T-cell (primary cell): ENCODE measurements around the gene PID1. TPM values are rescaled to one million over a fixed set of nuclear protein-coding genes. Genes with fewer than 3 reads are reported as not detected.

Experiments used
- ATAC-seq, 4 experiments: fragments of 200-7000 bp in 3 of 4; fragments of 150-1000 bp in 1 of 4; cut with Tn5 transposase; replicated peaks in 1 of 4; 1 replicate in 3 of 4; 2 replicates in 1 of 4; pipeline ENCODE4 v1.10.0; 2021; ENCODE audit warnings: moderate library complexity in 3 of 4, mild to moderate bottlenecking in 2 of 4, moderate number of reproducible peaks in 1 of 4
- CTCF ChIA-PET, 2 donors: fragments of 300-600 bp; sonication (Branson Sonifier 250); formaldehyde crosslinking; loops; one replicate each; lab custom pipeline; 2022; ENCODE audit warnings: antibody characterized with exemption in 2 of 2; lab: Charles Lee
- POLR2A ChIA-PET, 2 donors: fragments of 300-600 bp; sonication (Branson Sonifier 250); formaldehyde crosslinking; loops; one replicate each; lab custom pipeline; 2022; ENCODE audit warnings: antibody characterized with exemption in 2 of 2; lab: Charles Lee
- DNase-seq, 35 experiments: peaks; one replicate each; pipeline versions ENCODE4 v3.0.0 to v3.0.0-alpha.2; 2013 to 2023
- H3K27ac ChIP-seq: one replicate; pipeline ENCODE4 v1.5.1; 2013; ENCODE audit warnings: low read length
- H3K27me3 ChIP-seq, 2 experiments: replicated peaks in 1 of 2; 1 replicate in 1 of 2; 2 replicates in 1 of 2; pipeline versions ENCODE4 v1.6.1 to v1.7.0; 2013; ENCODE audit warnings: low read length in 1 of 2, mixed read lengths in 1 of 2; ENCODE audit not compliant: control insufficient read depth in 2 of 2, insufficient read depth in 2 of 2; ENCODE audit errors: extremely low read depth in 1 of 2
- H3K36me3 ChIP-seq, 2 donors: 1 replicate in 1 of 2; 2 replicates in 1 of 2; pipeline versions ENCODE4 v1.6.1 to v1.7.0; 2013; ENCODE audit warnings: low read length in 1 of 2; ENCODE audit not compliant: control insufficient read depth in 2 of 2, insufficient read depth in 1 of 2; ENCODE audit errors: extremely low read depth in 1 of 2
- H3K4me1 ChIP-seq, 2 experiments: 1 replicate in 1 of 2; 2 replicates in 1 of 2; pipeline versions ENCODE4 v1.6.1 to v1.7.0; 2013; ENCODE audit warnings: low read length in 2 of 2, mixed read lengths in 1 of 2; ENCODE audit not compliant: insufficient read depth in 2 of 2, control insufficient read depth in 1 of 2; ENCODE audit errors: extremely low read depth in 1 of 2
- H3K4me3 ChIP-seq, 2 donors: 1 replicate in 1 of 2; 2 replicates in 1 of 2; pipeline versions ENCODE4 v1.5.1 to v1.7.0; 2013; ENCODE audit warnings: mild to moderate bottlenecking in 2 of 2, low read length in 1 of 2, moderate library complexity in 1 of 2; ENCODE audit not compliant: control insufficient read depth in 1 of 2; ENCODE audit errors: extremely low read depth in 1 of 2
- H3K9me3 ChIP-seq: 2 replicates; pipeline ENCODE4 v1.7.0; 2013
- H3K27ac Mint-ChIP-seq, 2 donors: one replicate each; pipeline ENCODE4 v1.8.0; 2020 to 2021; ENCODE audit warnings: mild to moderate bottlenecking in 2 of 2, mixed read lengths in 2 of 2
- H3K27me3 Mint-ChIP-seq, 2 donors: one replicate each; pipeline ENCODE4 v1.8.0; 2021 to 2022; ENCODE audit warnings: mixed read lengths in 2 of 2
- H3K36me3 Mint-ChIP-seq: one replicate; pipeline ENCODE4 v1.8.0; 2021; ENCODE audit warnings: mixed read lengths
- H3K4me1 Mint-ChIP-seq, 3 donors: one replicate each; pipeline ENCODE4 v1.8.0; 2020 to 2022; ENCODE audit warnings: mixed read lengths in 3 of 3, mild to moderate bottlenecking in 1 of 3
- H3K4me3 Mint-ChIP-seq, 3 donors: one replicate each; pipeline ENCODE4 v1.8.0; 2020 to 2022; ENCODE audit warnings: mild to moderate bottlenecking in 3 of 3, mixed read lengths in 3 of 3, moderate library complexity in 3 of 3
- H3K9me3 Mint-ChIP-seq, 3 donors: one replicate each; pipeline ENCODE4 v1.8.0; 2020 to 2022; ENCODE audit warnings: mixed read lengths in 3 of 3
- WGBS: methylation state at CpG from one replicate; pipeline ENCODE4 v1.1.5; 2013; ENCODE audit warnings: missing lambda C conversion rate; ENCODE audit not compliant: insufficient coverage; 5-methylcytosine and 5-hydroxymethylcytosine counted together
- total RNA-seq, 35 experiments: library from RNA in 6 of 35; stranded (reverse) in 6 of 35; fragments of 120-200 nt in 1 of 35; gene quantifications; one replicate each; pipeline versions ENCODE4 v1.2.1 to v1.2.4 and lab custom pipeline; 2013 to 2026

PID1 gene
- total RNA-seq, 5 donors from 2014 or later (not counting 1 experiment from before 2014, with no cell fraction given) = 0.20 to 0.36 (median 0.25) TPM; not detected in 2

- Histone ChIP-seq H3K27ac (no peak overlapping the region), H3K36me3 (no peaks in the 10 kb centered on the region), H3K4me1 (no peaks in the 10 kb centered on the region), H3K4me3 (no peak overlapping the region), H3K9me3 (no peaks in the 10 kb centered on the region), H3K27me3 (no peaks in the 10 kb centered on the region)
- no peak overlapping the region for H3K27ac Mint-ChIP-seq
- no peaks in the 10 kb centered on the region for H3K4me1 Mint-ChIP-seq
- POLR2A ChIA-PET = no interaction called here
- WGBS = 79% methylated on average over 6 of the region's 9 CpGs
- CTCF ChIA-PET = no interaction called here
- H3K36me3 Mint-ChIP-seq = no peaks in the 10 kb centered on the region
- no peak for ATAC-seq
- H3K27me3 Mint-ChIP-seq = no peaks in the 10 kb centered on the region
- H3K4me3 Mint-ChIP-seq = no peak overlapping the region
- no peak for DNase-seq
- H3K9me3 Mint-ChIP-seq = peaks cover under 1 to 10% (median 3%) of the 10 kb centered on the region in 3 donors
These were observed 238.4 kb downstream of the PID1 start for GRCh38 chr2:229032608-229033234.

GRCh38 chr2:229027353-229028105 lies 243.6 kb downstream of the PID1 start:
- Histone ChIP-seq H3K4me1 (no peaks in the 10 kb centered on the region), H3K36me3 (no peaks in the 10 kb centered on the region), H3K4me3 (no peak overlapping the region), H3K9me3 (no peaks in the 10 kb centered on the region), H3K27me3 (no peaks in the 10 kb centered on the region), H3K27ac (no peak overlapping the region)
- Mint-ChIP-seq H3K27me3 (no peaks in the 10 kb centered on the region), H3K27ac (no peak overlapping the region), H3K9me3 (peaks cover 5 to 12% (median 8%) of the 10 kb centered on the region in 3 donors), H3K4me3 (no peak overlapping the region), H3K4me1 (no peaks in the 10 kb centered on the region), H3K36me3 (no peaks in the 10 kb centered on the region)
- CTCF ChIA-PET = no interaction called here
- ATAC-seq = no peak
- DNase-seq = no peak
- WGBS = 85% methylated on average over 8 of the region's 12 CpGs
- POLR2A ChIA-PET = no interaction called here

DNA sequence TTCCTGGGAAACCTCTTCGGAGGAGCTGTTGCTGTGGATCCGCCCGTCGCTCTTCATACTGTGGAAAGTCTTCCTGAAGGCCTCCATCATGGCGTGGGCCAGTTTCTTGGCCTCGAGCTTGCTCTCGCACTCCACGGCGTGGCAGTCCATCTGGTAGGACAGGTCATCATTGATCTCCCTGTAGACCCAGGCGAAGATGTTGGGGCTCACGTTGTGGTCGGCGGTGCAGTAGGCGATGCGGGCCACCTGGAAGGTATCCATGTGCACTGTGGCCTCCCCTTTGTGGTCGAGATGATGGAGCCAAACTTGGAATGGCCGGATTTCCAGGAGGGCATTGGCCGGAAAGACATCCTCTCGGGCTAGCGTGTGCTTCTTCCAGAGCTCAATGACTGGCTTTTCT lies 245.4 kb downstream of the PID1 start:
- Mint-ChIP-seq H3K4me1 (no peaks in the 10 kb centered on the region), H3K9me3 (peaks cover 5 to 10% (median 8%) of the 10 kb centered on the region in 3 donors), H3K27ac (no peak overlapping the region), H3K4me3 (no peak overlapping the region), H3K36me3 (no peaks in the 10 kb centered on the region), H3K27me3 (no peaks in the 10 kb centered on the region)
- Histone ChIP-seq H3K4me3 (no peak overlapping the region), H3K36me3 (no peaks in the 10 kb centered on the region), H3K27ac (no peak overlapping the region), H3K9me3 (no peaks in the 10 kb centered on the region), H3K4me1 (no peaks in the 10 kb centered on the region), H3K27me3 (no peaks in the 10 kb centered on the region)
- DNase-seq (no peak), ATAC-seq (no peak)
- 87% methylated on average over 20 of the region's 20 CpGs for WGBS
- CTCF ChIA-PET = no interaction called here
- POLR2A ChIA-PET = no interaction called here

GRCh38 chr2:229022652-229023051 lies 248.4 kb downstream of the PID1 start:
- H3K4me3 Mint-ChIP-seq = no peak overlapping the region
- ChIA-PET CTCF (no interaction called here), POLR2A (no interaction called here)
- Histone ChIP-seq H3K27me3 (no peaks in the 10 kb centered on the region), H3K36me3 (no peaks in the 10 kb centered on the region), H3K4me1 (no peaks in the 10 kb centered on the region), H3K9me3 (no peaks in the 10 kb centered on the region), H3K4me3 (no peak overlapping the region), H3K27ac (no peak overlapping the region)
- H3K4me1 Mint-ChIP-seq = no peaks in the 10 kb centered on the region
- ATAC-seq (no peak), DNase-seq (no peak)
- WGBS = no CpG with 5 or more reads among the region's 1 CpG
- H3K36me3 Mint-ChIP-seq = no peaks in the 10 kb centered on the region
- no peaks in the 10 kb centered on the region for H3K27me3 Mint-ChIP-seq
- H3K9me3 Mint-ChIP-seq = peaks cover 3 to 17% (median 14%) of the 10 kb centered on the region in 3 donors
- no peak overlapping the region for H3K27ac Mint-ChIP-seq

DNA sequence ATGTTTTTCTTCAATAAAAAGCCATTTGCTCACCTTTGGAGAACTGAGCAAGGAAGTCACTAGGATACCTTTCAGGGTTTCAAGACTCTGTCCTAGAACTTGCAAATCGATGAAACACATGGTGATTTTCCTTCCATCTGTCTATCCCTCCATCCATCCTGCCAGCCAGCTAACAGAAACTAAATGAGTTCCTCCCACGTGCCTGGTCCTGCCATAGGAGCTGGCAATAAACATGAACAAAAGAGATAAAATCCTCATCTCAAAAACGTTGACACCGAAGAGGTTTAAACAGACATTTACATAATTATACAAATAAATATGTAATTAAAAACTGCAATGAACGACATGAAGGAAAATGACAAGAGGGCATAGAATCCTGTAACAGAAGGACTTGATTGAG lies 249.0 kb downstream of the PID1 start:
- ChIA-PET CTCF (no interaction called here), POLR2A (interaction anchor here in 1 of 2 donors (0.7 kb wide), 1 partner anchor 12 kb away, joined by 3 read pairs; no protein-coding TSS in a partner anchor)
- ATAC-seq (no peak), DNase-seq (no peak)
- Mint-ChIP-seq H3K36me3 (no peaks in the 10 kb centered on the region), H3K27ac (no peak overlapping the region), H3K9me3 (peaks cover 3 to 13% (median 9%) of the 10 kb centered on the region in 3 donors), H3K4me1 (no peaks in the 10 kb centered on the region), H3K27me3 (no peaks in the 10 kb centered on the region), H3K4me3 (no peak overlapping the region)
- Histone ChIP-seq H3K4me3 (no peak overlapping the region), H3K27me3 (no peaks in the 10 kb centered on the region), H3K36me3 (no peaks in the 10 kb centered on the region), H3K9me3 (no peaks in the 10 kb centered on the region), H3K4me1 (no peaks in the 10 kb centered on the region), H3K27ac (no peak overlapping the region)
- WGBS = 50% methylated on average over 1 of the region's 5 CpGs

DNA sequence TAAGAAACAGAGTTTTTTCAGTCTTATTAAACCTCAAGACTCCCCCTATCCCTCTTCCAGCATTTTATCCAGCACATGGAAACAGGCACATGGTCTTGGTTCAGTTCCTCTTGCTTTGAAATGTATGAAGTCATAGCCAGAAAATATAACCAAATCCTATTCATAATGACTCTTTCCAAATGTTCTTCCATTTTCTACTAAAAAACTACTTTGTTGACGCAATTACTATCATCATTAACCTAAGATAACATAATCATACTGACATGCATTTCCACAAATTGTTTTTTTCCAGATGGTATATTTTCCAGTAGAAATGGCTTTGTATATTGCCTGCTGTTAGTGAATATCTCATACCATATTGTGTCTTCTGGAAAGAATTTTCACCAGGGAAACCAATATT lies 261.3 kb downstream of the PID1 start:
- Histone ChIP-seq H3K27ac (no peak overlapping the region), H3K9me3 (no peaks in the 10 kb centered on the region), H3K4me1 (no peaks in the 10 kb centered on the region), H3K27me3 (no peaks in the 10 kb centered on the region), H3K4me3 (no peak overlapping the region), H3K36me3 (no peaks in the 10 kb centered on the region)
- H3K27ac Mint-ChIP-seq = no peak overlapping the region
- peaks cover 7 to 14% (median 9%) of the 10 kb centered on the region in 3 donors for H3K9me3 Mint-ChIP-seq
- no peaks in the 10 kb centered on the region for H3K27me3 Mint-ChIP-seq
- ChIA-PET POLR2A (no interaction called here), CTCF (no interaction called here)
- DNase-seq (no peak), ATAC-seq (no peak)
- H3K4me3 Mint-ChIP-seq = no peak overlapping the region
- H3K36me3 Mint-ChIP-seq = no peaks in the 10 kb centered on the region
- no CpG with 5 or more reads among the region's 1 CpG for WGBS
- no peaks in the 10 kb centered on the region for H3K4me1 Mint-ChIP-seq
